Endodermal cell (in vitro differentiated cells): ENCODE results near the gene PLCB4. TPM values are rescaled to one million over a fixed set of nuclear protein-coding genes. Genes with fewer than 3 reads are reported as not detected.

Experiments
- DNase-seq: peaks from one replicate; pipeline ENCODE4 v3.0.0-alpha.2; 2017
- H3K27ac ChIP-seq: 2 replicates; pipeline ENCODE4 v1.5.1; 2013; ENCODE audit warnings: mild to moderate bottlenecking, low read depth, low read length, moderate library complexity
- H3K27me3 ChIP-seq: 2 replicates; pipeline ENCODE4 v1.6.1; 2013; ENCODE audit warnings: mild to moderate bottlenecking, low read length, moderate library complexity; ENCODE audit not compliant: insufficient read depth, control insufficient read depth, poor library complexity, severe bottlenecking
- H3K36me3 ChIP-seq: 2 replicates; pipeline ENCODE4 v1.7.0; 2013; ENCODE audit warnings: mild to moderate bottlenecking, low read length, moderate library complexity; ENCODE audit not compliant: control insufficient read depth, insufficient read depth
- H3K4me1 ChIP-seq: one replicate; pipeline ENCODE4 v1.7.0; 2013; ENCODE audit warnings: low read length; ENCODE audit not compliant: control insufficient read depth, insufficient read depth
- H3K4me3 ChIP-seq: 2 replicates; pipeline ENCODE4 v1.5.1; 2013; ENCODE audit warnings: mild to moderate bottlenecking, low read length, moderate library complexity
- H3K9ac ChIP-seq: 2 replicates; pipeline ENCODE4 v1.6.1; 2013; ENCODE audit warnings: mild to moderate bottlenecking, low read length, moderate library complexity; ENCODE audit not compliant: poor library complexity, severe bottlenecking; ENCODE audit errors: extremely low read depth
- H3K9me3 ChIP-seq: 2 replicates; pipeline ENCODE4 v1.6.1; 2013; ENCODE audit warnings: mild to moderate bottlenecking, low read length, moderate library complexity; ENCODE audit not compliant: control insufficient read depth
- H3K27ac Mint-ChIP-seq: 2 replicates; pipeline ENCODE4 v1.8.0; 2020; ENCODE audit warnings: mixed read lengths
- H3K27me3 Mint-ChIP-seq: 2 replicates; pipeline ENCODE4 v1.8.0; 2021; ENCODE audit warnings: mild to moderate bottlenecking, mixed read lengths; ENCODE audit not compliant: insufficient read depth
- H3K36me3 Mint-ChIP-seq: 2 replicates; pipeline ENCODE4 v1.8.0; 2020; ENCODE audit warnings: low read depth, mixed read lengths
- H3K4me1 Mint-ChIP-seq: 2 replicates; pipeline ENCODE4 v1.8.0; 2020; ENCODE audit warnings: mixed read lengths
- H3K4me3 Mint-ChIP-seq: 2 replicates; pipeline ENCODE4 v1.8.0; 2020; ENCODE audit warnings: mild to moderate bottlenecking, moderate library complexity, mixed read lengths
- H3K9me3 Mint-ChIP-seq: 2 replicates; pipeline ENCODE4 v1.8.0; 2020; ENCODE audit warnings: mild to moderate bottlenecking, mixed read lengths
- CTCF ChIP-seq: fragments of 200-600 bp; sonication (generic); conservative IDR thresholded peaks from 2 replicates; pipeline ENCODE4 v1.5.0; 2021; ENCODE audit warnings: antibody characterized with exemption, mild to moderate bottlenecking
- WGBS, 2 experiments: methylation state at CpG; one replicate each; pipeline versions ENCODE4 v1.1.5 to v1.1.7; 2013; ENCODE audit warnings: missing lambda C conversion rate in 2 of 2, mixed read lengths in 1 of 2; ENCODE audit not compliant: insufficient coverage in 1 of 2, insufficient read length in 1 of 2; 5-methylcytosine and 5-hydroxymethylcytosine counted together
- total RNA-seq, 2 donors: library from RNA; stranded (reverse); fragmentation: NEBNext Ultra II Directional in 1 of 2; extraction: Animal tissue kit (Norgen Biotek cat#: 25700) in 1 of 2; gene quantifications; 2 replicates in 1 of 2; 3 replicates in 1 of 2; pipeline ENCODE4 v1.2.1, GENCODE V29; 2021

PLCB4 gene
- total RNA-seq, 2 donors from 2014 or later, result 14.4 to 14.6 TPM

GRCh38 chr20:9146649-9147048 is 77.8 kb downstream of the PLCB4 start:
- Histone ChIP-seq H3K27me3 (no peaks in the 10 kb centered on the region), H3K36me3 (no peaks in the 10 kb centered on the region), H3K4me1 (no peaks in the 10 kb centered on the region), H3K9me3 (peaks cover 3% of the 10 kb centered on the region), H3K27ac (no peak overlapping the region), H3K4me3 (no peak overlapping the region), H3K9ac (no peak overlapping the region)
- H3K27me3 Mint-ChIP-seq, result no peaks in the 10 kb centered on the region
- no peaks in the 10 kb centered on the region for H3K4me1 Mint-ChIP-seq
- no peak overlapping the region for H3K4me3 Mint-ChIP-seq
- peaks cover 10% of the 10 kb centered on the region for H3K9me3 Mint-ChIP-seq
- no peak overlapping the region for H3K27ac Mint-ChIP-seq
- peaks cover 3% of the 10 kb centered on the region for H3K36me3 Mint-ChIP-seq
- TF ChIP-seq CTCF, result no peak
- DNase-seq, result no peak
- WGBS, 2 experiments, result 85 to 100% methylated on average over 1 to 2 of the region's 2 CpGs

- Histone ChIP-seq H3K27me3 (no peaks in the 10 kb centered on the region), H3K36me3 (no peaks in the 10 kb centered on the region), H3K4me1 (no peaks in the 10 kb centered on the region), H3K27ac (no peak overlapping the region), H3K9me3 (peaks cover 8% of the 10 kb centered on the region), H3K4me3 (no peak overlapping the region), H3K9ac (no peak overlapping the region)
- TF ChIP-seq CTCF, result no peak
- Mint-ChIP-seq H3K27ac (no peak overlapping the region), H3K36me3 (peaks cover 8% of the 10 kb centered on the region), H3K9me3 (peaks cover 19% of the 10 kb centered on the region), H3K4me3 (no peak overlapping the region), H3K4me1 (no peaks in the 10 kb centered on the region), H3K27me3 (no peaks in the 10 kb centered on the region)
- DNase-seq, result no peak
- WGBS, 2 experiments, result 90 to 100% methylated on average over 1 to 2 of the region's 2 CpGs
Measured at GRCh38 chr20:9147547-9148024, 78.7 kb downstream of the PLCB4 start.

- peaks cover 26% of the 10 kb centered on the region for H3K9me3 Mint-ChIP-seq
- H3K4me3 ChIP-seq, result no peak overlapping the region
- 88 to 100% methylated on average over 2 to 3 of the region's 3 CpGs for WGBS, 2 experiments
- H3K9me3 ChIP-seq, result peaks cover 11% of the 10 kb centered on the region
- no peak for TF ChIP-seq CTCF
- peaks cover 15% of the 10 kb centered on the region for H3K36me3 Mint-ChIP-seq
- H3K27me3 ChIP-seq, result no peaks in the 10 kb centered on the region
- no peaks in the 10 kb centered on the region for H3K4me1 Mint-ChIP-seq
- H3K9ac ChIP-seq, result no peak overlapping the region
- no peak overlapping the region for H3K27ac ChIP-seq
- no peaks in the 10 kb centered on the region for H3K4me1 ChIP-seq
- H3K27ac Mint-ChIP-seq, result no peak overlapping the region
- H3K27me3 Mint-ChIP-seq, result no peaks in the 10 kb centered on the region
- H3K36me3 ChIP-seq, result no peaks in the 10 kb centered on the region
- no peak overlapping the region for H3K4me3 Mint-ChIP-seq
- DNase-seq, result no peak
Measured at GRCh38 chr20:9148291-9148690, 79.4 kb downstream of the PLCB4 start.
